Urothelium cell line (cell line): Measurements from ENCODE around the gene GRB10.
"Not testable (repeated sequence)": the region's sequence is repeated elsewhere in the genome, so short reads cannot be mapped to it uniquely, and the experiment has no call there.

Experiments used
- DNase-seq: peaks from one replicate; pipeline ENCODE4 v3.0.0; 2011; ENCODE audit warnings: low spot score, mixed read lengths
- FAIRE-seq: peaks from 2 replicates; lab custom pipeline; 2011; peaks lifted over from hg19 to GRCh38; lab: Jason Lieb, UNC

Gene GRB10

GRCh38 chr7:50594734-50595485 lies 187.8 kb downstream of the GRB10 start:
- no peak for FAIRE-seq

DNA sequence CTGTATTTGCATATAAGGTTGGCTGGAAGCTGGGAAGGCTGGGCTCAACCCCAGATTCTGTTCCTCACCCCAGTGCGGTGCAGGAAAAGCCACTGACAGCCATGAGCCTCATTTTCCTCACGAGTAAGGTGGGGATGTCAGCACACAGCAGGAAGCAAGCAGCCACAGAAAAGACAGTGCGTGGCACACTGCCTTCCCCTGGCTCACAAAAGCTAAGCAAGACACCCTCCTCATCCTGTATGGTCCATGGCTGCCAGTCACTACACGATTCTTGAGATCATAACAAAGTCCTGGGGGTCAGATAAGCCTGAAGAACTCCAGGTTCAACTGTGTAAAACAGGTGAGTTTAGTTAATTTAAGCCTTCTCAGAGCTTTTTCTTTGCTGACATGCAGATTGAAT lies 188.6 kb downstream of the GRB10 start:
- DNase-seq (no peak), FAIRE-seq (no peak)

More at GRCh38 chr7:50594734-50595485, 187.8 kb downstream of the GRB10 start:
- DNase-seq: no peak

DNA sequence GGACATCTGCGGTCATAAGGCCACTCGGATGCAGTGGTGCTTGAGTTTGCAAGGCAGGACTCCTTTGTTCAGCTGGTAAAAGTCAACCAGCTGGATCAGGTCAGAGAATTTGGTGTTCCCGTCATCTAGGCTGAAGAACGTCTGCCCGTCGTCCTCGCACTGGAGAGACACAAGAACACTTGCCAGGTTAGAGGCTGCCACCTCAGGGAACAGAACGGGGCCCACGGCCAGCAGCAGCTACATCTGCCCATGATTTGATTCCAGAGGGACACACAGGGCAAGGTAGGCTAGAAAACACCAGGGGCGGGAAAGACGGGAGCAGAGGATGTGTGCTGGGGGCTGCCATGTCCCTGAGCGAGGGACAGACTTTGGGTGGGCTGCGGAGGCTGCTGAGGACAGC lies 189.8 kb downstream of the GRB10 start:
- FAIRE-seq: no peak
- no peak for DNase-seq

- DNase-seq: no peak
- FAIRE-seq: peak; percentile 58
Observed at GRCh38 chr7:50591480-50592438, 190.9 kb downstream of the GRB10 start.

- no peak for DNase-seq
Observed at GRCh38 chr7:50591098-50591479, 191.6 kb downstream of the GRB10 start.

GRCh38 chr7:50590535-50590934 lies 192.2 kb downstream of the GRB10 start:
- no peak for DNase-seq
- no peak for FAIRE-seq

More at GRCh38 chr7:50591098-50591479, 191.6 kb downstream of the GRB10 start:
- peak; percentile 71 for FAIRE-seq

DNA sequence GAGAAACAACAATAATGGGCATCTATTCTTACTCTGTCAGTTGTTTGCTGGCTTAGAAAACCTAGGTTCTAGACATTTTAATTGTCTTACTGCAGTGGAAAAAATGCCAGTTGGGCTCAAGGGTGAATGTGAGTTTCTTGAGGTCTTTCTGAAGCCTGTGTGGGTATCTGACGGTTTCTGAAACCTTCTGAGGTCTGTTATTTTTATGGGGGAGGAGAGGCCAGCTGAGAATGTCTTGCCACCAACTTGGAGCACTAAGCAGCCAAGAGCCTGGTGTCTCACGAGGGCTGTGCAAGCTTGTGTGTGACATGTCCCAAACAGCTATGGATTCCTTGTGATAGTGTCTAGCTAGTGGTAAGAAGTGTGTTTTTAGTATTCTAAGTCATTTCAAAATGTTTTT lies 193.3 kb downstream of the GRB10 start:
- FAIRE-seq: no peak

DNA sequence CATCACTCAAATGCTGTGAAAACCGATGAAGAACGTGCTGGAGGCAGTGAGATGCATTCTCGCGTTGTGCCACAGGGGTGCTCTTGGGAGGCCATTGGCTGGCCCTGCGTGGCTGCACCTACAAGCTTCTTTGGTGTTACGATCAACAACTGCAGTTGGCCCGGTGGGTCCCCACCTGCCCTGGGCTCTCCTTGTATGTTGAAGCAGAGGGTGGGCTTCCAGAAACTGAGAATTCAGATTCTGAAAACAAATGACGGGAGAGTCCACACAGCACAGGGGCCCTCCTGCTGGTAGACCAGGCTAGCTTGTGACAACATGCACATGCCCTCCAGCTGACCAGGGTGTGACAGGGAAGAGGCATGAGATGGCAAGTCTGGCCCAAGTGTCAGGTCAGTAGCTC lies 193.8 kb downstream of the GRB10 start:
- no peak for DNase-seq
- FAIRE-seq: peak; percentile 52

More for the DNA sequence above, 193.3 kb downstream of the GRB10 start:
- DNase-seq: no peak

- peak; percentile 66 for FAIRE-seq
- no peak for DNase-seq
Observed at GRCh38 chr7:50587737-50588136, 195.0 kb downstream of the GRB10 start.

DNA sequence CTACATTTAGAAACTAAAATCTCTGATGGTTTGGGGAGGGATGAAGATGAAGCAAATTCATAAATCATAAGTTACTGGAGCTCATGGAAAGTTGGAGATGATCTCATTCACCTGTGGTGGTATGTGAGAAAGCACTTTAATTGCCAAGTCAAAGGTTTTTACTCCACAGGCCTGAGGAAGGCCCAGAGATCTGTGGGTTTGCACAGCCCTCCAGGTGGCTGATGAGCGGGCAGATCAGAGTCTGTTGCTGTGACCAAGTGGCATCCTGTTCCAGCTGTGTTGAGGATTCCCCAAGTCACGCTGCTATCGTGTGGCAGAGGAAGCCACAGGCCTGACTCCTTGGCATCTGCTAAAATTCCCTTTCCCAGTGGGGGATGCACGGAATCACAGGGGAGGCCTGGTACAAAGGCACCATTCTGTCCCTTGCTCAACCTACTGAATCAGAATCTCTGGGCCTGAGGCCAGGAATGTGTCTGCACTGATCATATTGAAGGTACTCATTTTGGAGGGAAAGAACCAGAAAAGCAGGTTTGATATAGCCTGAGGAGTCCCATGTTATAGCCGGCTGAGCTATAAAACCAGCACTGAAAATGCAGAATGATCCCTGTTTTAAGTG lies 197.8 kb downstream of the GRB10 start:
- DNase-seq (peak; percentile 57), FAIRE-seq (peak; percentile 77)

DNA sequence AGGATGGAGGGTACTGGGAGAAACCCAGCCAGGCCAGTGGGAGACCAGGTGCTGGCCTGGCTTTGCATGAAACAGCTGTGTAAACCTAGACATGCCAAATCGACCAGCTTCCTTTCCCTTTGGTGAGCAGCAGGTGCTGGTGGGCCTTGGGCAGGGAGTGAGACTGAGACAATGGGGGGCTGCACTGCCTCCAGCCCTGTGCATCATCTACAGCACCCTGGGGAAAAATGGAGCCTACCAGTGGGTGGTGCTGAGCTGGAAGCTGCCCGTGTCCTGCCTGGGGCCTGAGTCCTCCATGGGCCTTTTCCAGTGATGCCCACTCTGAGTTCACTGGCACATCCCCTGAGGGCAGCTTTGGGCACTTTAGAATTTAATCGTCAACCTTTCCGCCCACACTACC lies 198.3 kb downstream of the GRB10 start:
- FAIRE-seq: no peak

GRCh38 chr7:50583295-50583694 lies 199.4 kb downstream of the GRB10 start:
- not testable (repeated sequence) for FAIRE-seq, DNase-seq

More for the DNA sequence above, 198.3 kb downstream of the GRB10 start:
- no peak for DNase-seq

DNA sequence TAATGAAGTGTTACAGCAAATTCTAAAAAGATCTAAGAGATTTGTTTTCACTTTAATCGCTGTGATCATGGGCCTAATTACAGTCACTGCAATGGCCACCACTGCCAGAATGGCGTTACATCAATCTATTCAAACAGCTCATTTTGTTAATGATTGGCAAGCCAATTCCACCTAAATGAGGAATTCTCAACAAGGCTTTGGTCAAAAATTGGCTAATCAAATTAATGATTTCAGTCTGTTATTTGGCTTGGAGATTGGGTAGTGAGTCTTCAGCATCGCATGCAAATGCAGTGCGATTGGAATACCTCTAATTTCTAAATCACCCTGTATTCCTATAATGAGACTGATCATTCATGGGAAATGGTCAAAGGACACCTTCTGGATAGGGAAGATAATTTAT lies 200.4 kb downstream of the GRB10 start:
- not testable (repeated sequence) for FAIRE-seq, DNase-seq

GRCh38 chr7:50580666-50581065 lies 202.0 kb downstream of the GRB10 start:
- FAIRE-seq, DNase-seq: not testable (repeated sequence)

DNA sequence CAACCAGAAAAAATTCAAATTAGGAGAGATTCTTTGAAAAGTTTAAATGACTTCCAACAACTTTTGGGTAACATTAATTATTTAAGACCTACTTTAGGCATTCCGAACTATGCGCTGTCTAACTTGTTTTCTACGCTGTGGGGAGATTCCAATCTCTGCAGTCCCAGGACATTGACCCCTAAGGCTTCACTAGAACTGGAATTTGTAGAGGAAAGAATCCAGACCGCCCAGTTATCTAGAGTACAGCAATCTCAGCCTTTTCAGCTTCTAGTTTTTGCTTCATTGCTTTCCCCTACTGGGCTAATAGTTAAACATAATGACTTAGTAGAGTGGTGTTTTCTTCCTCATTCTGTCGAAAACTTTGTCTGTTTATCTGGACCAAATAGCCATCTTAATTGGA lies 202.6 kb downstream of the GRB10 start:
- no peak for DNase-seq
- no peak for FAIRE-seq

DNA sequence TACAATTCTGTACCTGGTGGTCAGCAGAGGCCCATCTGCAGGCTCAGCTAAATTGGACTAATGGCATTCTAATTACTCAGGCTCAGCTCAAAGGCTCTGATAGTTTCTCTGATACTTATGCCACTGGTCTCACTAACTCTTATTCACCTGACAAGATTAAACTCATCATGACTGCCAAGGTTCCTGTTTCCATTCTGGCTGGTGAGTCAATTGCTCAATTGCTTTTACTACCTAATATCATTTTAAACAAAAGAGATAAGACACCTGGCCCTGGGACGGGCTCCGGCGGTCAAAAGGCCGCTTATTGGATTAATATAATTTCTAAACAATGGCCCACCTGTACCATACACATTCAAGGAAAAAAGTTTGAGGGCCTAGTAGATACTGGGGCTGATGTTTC lies 204.6 kb downstream of the GRB10 start:
- DNase-seq, FAIRE-seq: not testable (repeated sequence)

DNA sequence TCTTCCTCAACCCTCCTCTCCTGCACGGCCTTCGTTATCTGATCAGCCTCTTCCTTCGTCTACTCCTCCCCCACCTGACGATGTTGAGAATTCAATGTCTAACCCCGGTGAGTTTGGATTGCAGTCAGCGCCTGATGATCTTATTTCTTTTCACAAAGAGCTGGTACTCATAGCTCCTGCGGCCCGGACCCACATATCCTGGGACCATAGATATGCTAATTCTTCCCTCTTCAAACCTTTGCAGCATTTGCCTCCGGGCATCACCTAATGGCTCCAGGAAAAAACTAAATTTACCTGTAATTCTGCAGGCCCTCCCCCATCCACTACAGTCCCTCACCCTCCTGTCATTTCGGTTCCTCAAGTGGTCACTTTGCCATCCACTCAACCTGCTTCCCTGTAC lies 205.1 kb downstream of the GRB10 start:
- FAIRE-seq (no peak), DNase-seq (no peak)

DNA sequence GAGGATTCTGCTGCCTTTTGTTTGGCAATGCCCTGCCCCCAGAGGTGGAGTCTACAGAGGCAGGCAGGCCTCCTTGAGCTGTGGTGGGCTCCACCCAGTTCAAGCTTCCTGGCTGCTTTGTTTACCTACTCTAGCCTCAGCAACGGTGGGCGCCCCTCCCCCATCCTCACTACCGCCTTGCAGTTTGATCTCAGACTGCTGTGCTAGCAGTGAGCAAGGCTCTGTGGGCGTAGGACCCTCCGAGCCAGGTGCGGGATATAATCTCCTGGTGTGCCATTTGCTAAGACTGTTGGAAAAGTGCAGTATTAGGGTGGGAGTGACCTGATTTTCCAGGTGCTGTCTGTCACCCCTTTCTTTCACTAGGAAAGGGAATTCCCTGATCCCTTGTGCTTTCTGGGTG lies 206.3 kb downstream of the GRB10 start:
- not testable (repeated sequence) for FAIRE-seq, DNase-seq

DNA sequence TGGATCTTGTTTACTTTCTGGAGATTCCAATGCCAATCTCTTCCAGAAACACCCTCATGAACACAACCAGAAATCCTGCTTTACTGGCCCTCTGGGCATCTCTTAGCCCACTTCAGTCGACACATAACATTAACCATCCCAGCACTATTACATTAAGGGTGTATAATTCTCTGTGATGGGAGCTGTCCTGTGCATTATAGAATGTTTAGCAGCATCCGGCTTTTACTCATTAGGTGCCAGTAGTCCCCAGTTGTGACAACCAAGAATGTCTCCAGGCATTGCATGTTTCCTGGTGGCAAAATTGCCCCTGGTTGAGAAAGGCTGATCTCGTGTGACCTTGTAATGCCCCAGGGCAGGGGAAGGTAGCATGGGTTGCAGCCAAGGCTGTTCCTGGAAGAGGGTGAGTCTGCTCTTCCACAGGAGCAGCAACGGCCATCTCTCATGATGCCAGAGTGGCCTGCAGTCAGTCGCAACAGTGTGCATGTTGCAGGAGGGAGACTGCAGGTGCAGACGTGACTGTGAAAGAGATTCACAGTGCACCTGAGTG lies 214.9 kb downstream of the GRB10 start:
- FAIRE-seq (no peak), DNase-seq (no peak)

DNA sequence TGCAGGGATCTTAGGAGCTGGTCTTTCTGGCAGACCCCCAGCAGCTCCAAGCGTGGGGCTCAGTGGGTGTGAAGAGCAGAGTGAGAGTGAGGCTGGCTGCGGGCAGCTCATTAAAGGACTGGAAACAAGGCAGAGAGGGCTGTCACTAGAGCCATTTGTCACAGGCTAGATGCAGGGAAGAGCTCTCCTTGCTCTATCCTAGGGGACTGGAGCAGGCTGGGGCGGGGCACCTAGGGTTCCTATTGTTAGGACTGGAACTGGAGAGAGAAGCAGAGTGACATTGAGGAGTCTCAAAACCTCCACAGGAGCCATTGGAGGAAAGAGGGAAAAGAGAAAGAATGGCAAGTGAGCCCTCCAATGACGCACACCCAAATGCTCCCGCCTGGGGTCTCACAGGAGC lies 216.7 kb downstream of the GRB10 start:
- no peak for FAIRE-seq
- no peak for DNase-seq

- DNase-seq (no peak), FAIRE-seq (no peak)
Observed at GRCh38 chr7:50565559-50565916, 217.2 kb downstream of the GRB10 start.
